ENCODE results near the gene ARHGEF17.

The ARHGEF17 gene

DNA sequence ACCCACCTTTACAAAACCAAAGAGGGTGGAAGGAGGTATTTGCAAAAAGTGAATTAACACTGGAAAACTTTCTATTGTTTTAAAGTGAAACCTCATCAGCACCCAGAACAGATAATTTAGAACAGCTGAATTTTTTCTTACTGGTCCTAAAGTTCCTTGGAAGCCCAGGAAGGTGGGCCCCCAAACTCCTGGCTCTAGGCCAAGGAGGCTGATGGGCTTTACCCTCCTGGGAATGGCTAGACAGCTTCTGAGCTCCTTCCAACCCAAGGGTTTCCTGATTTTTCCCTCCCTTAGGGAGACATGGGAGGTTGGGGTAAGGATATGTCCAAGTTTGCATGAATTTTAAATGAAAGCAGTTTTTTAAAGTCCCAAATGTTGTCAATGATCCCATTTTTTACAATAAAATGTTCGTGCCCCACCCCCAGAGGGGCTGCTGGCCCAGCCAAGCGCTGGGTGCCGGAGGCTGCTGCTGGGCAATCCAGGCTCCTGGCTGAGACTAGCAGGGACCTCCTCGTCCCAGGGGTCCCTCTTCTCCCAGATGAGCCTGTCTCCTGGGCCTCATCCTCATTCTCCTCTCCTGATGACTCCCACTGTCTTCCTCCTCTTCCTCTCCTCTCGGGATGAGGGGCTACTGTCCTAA lies 96.5 kb downstream of the ARHGEF17 start:
- DNase-seq (ENCODE audit: low spot score), result no peak
- TF ChIP-seq, protein P1, sequence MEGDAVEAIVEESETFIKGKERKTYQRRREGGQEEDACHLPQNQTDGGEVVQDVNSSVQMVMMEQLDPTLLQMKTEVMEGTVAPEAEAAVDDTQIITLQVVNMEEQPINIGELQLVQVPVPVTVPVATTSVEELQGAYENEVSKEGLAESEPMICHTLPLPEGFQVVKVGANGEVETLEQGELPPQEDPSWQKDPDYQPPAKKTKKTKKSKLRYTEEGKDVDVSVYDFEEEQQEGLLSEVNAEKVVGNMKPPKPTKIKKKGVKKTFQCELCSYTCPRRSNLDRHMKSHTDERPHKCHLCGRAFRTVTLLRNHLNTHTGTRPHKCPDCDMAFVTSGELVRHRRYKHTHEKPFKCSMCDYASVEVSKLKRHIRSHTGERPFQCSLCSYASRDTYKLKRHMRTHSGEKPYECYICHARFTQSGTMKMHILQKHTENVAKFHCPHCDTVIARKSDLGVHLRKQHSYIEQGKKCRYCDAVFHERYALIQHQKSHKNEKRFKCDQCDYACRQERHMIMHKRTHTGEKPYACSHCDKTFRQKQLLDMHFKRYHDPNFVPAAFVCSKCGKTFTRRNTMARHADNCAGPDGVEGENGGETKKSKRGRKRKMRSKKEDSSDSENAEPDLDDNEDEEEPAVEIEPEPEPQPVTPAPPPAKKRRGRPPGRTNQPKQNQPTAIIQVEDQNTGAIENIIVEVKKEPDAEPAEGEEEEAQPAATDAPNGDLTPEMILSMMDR (IDR thresholded peaks at IDR 0.05; ENCODE audit: extremely low read depth, missing control alignments), result no peak

DNA sequence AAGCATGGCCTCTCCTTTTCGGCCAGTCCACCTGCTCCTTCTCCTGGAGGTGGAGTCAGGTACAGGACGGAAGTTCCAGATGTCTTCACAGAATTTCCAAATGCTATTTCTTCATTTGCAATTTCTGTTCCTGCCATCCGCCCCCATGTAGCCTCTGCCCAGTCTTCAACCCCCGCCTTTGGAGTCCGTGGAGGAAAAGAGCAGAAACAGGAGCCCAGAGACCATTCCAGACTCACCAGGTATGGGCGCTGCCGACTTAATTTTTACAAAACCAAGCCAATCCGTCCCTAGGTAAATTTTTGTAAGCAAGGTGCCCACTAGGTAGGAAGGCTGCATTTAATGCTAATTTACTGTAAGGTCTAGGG lies 97.1 kb downstream of the ARHGEF17 start:
- no peak for DNase-seq (ENCODE audit: low spot score)
- TF ChIP-seq, protein P1 (IDR thresholded peaks at IDR 0.05; ENCODE audit: extremely low read depth, missing control alignments), result no peak

DNA sequence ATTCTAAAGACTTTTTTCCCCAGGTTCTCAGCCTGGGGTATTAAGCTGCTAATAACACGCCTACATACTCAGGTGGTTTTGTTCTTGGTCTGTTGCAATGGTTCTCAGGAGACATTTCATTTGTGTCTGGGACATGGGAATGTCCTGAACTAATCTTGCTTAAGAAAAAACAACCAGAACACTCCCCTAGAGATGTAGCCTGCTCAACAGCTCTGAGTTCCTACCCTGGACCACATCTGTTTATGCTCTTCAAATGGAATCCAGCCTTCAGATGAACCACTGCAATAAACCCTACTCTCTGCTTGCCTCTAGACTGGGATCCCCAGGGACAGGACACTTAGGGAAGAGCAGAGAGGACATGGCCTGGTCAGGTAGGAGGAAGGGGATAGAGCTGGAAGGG lies 98.1 kb downstream of the ARHGEF17 start:
- TF ChIP-seq, protein P1 (IDR thresholded peaks at IDR 0.05; ENCODE audit: extremely low read depth, missing control alignments), result no peak

DNA sequence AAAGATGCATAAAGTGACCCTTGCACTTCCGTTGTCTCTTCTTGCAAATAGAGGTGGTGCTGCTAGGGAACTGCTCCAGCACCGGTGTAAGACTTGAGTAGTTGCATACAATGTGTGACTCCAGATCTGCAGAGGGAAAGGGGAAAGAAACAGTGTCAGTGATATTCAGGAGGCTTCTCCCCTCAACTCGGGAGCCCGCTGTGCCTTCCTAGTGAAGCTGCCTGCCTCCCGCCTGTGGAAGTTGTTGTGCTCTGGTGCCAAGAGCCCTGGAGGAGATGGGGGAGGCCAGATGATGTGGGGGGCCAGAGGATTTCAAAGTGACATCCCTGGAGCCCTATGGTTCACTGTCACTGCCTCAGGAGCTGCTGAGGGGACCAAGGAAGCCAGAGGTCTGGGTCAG lies 98.5 kb downstream of the ARHGEF17 start:
- TF ChIP-seq, protein P1 (IDR thresholded peaks at IDR 0.05; ENCODE audit: extremely low read depth, missing control alignments), result no peak
- DNase-seq (ENCODE audit: low spot score), result no peak

More for the DNA sequence above, 98.1 kb downstream of the ARHGEF17 start:
- no peak for DNase-seq (ENCODE audit: low spot score)

DNA sequence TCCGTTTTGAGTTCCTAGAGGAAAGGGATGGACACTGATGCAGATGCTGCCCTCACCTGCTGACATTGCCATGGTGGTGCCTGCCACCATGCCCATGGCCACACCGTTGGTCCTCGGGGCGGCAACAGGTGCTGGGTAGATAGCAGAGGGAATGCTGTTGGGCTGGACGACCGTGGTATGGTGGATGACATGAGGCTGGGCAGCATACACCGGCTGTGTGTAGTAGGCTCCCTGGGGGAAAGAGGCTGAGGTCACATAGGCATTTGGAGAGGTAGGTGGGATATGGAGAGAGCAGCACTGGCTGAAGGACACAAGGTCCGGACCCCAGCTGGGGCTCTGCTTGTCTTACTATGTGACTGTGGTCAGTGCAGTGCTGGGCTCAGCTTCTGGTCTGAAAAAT lies 101.4 kb downstream of the ARHGEF17 start:
- no peak for DNase-seq (ENCODE audit: low spot score)
- TF ChIP-seq, protein P1 (IDR thresholded peaks at IDR 0.05; ENCODE audit: extremely low read depth, missing control alignments), result no peak

DNA sequence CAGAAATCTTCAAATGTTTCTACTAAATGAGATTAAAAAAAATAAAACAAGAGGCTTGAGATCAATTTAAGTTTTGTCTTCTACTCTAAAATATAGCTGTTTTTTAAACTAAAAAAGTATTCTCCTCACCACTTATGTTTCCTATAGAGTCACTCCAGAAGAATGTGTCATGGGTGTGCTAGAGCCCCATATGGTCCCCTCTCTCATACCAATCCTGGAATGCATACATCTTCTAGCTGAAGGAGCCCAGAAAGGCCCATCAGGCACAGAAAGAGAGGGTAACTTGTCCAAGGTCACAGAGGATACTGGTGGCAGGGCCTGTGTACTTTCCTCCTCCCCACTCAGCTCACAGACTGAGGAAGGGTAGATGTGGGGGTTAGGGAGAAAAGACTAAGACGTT lies 102.6 kb downstream of the ARHGEF17 start:
- TF ChIP-seq, protein P1 (IDR thresholded peaks at IDR 0.05; ENCODE audit: extremely low read depth, missing control alignments), result no peak
- DNase-seq (ENCODE audit: low spot score), result no peak

DNA sequence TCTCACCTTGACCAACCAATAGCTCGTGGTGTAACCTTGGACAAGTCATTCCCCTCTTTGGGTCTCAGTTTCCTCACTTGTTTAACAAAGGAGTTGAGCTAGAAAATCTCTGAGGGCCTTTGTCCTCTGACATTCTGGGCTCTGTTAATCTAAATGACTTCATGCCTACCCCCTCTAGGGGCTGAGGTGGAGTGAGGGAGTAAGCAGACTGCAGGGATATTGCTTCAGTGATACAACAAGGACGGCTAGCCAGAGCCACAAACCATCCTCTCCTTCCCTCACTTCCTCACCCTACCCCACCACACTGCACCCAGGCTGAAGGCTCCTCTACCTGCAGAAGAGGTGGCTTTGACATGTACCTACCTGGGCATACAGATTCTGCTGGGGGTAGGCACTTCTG lies 103.0 kb downstream of the ARHGEF17 start:
- TF ChIP-seq, protein P1 (IDR thresholded peaks at IDR 0.05; ENCODE audit: extremely low read depth, missing control alignments), result no peak

More for the DNA sequence above, 103.0 kb downstream of the ARHGEF17 start:
- no peak for DNase-seq (ENCODE audit: low spot score)
